GM19351 (cell line): ENCODE data around the gene PRKCB.
"Not testable (repeated sequence)": the region's sequence is repeated elsewhere in the genome, so short reads cannot be mapped to it uniquely, and the experiment has no call there.

ENCODE experiments used
- ATAC-seq: cut with Tn5 transposase; IDR thresholded peaks from one replicate; pipeline ENCODE4 v1.9.1; 2021; ENCODE audit warnings: mild to moderate bottlenecking, moderate library complexity; ENCODE audit not compliant: unreplicated experiment

PRKCB gene

DNA sequence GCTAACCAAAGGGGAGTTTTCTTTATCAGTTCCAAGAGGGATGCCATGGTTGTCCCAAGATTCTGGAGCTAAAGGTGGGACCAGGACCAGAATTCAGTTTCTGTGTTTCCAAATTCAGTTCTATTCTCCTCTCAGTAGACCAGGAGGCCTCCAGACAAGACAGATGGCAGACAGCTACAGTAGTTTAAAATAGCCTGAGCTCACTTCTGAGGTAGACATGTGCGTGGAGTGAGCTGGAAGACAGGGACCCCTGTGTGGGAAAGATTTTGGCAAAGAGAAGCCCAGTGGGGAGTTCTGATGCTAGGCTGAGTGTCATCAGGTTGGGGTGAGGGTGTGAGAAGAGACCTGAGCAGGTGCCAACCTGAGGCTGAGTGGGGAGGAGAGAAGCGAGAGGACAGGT, 95.4 kb downstream of the PRKCB start:
- ATAC-seq = no peak

DNA sequence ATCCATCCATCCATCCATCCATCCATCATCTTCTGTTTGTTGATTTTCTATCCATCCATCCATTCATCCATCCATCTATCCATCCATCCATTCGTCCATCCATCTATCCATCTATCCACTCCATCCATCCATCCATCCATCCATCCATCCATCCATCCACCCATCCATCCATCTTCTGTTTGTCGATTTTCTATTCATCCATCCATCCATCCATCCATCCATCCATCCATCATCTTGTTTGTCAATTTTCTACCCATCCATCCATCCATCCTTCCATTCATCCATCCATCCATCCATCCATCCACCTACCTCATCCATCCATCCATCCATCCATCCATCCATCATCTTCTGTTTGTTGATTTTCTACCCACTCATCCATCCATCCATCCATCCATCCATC, 97.9 kb downstream of the PRKCB start:
- not testable (repeated sequence) for ATAC-seq

DNA sequence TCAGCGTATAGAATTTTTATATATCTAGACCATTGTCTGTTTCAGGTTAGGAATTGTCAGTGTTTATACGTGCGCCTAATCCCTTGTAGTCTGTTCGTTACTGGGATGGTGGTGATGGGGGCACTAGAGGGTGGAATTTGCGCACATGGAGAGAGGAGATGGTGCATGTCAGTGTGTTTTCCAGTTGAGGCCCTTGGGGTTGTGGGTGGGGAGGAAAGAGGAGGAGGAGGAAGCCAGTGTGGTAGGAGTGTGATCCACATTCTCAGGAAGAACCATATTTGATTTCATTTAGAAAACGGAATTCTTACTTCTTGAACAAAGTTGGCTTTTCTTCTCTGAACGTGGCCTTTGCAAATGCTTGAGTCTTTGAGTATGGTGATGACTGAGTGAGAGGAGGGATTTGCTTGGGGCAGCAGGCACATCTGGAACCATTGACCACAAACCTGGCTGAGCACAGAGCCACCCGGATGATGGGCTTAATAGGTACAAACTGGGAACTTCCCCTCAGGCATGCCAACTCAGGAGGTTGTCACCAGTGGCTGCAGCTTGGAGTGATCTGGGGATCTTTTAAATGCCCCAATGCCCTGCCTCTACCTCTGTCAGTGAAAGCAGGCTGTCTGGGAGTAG, 98.9 kb downstream of the PRKCB start:
- ATAC-seq = no peak

DNA sequence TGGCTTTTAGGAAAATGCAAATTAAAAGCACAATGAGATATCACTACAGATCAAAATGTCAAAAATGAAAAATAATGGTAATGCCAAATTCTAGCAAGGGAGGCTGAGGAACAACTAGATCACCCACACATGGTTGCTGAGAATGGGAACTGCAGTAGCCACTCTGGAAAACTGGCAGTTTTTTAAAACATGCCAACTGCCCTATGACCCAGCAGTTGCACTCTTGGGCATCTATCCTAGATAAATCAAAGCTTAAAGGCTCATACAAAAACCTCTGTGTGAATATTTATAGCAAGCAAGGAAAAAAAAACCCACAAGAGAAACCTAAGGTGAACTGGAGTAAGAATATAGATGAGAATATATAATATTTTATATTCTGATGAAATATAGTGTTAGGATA, 104.3 kb downstream of the PRKCB start:
- ATAC-seq = no peak

DNA sequence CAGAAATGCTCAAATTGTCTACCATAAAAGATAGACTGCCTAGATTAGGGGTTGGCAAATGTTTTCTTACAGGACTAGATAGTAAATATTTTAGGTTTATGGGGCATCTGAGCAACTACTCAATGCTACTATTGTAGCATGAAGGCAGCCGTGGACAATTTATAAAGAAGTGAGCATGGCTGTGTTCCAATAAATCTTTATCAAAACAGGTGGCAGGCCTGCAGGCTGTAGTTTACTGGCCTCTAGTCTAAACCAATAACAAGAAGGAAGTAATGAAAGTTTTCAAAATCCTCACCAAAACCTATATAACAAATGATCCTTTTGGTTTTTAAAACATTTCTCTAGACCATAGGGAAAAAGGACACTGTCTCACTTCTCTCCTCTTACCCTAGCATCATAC, 105.2 kb downstream of the PRKCB start:
- no peak for ATAC-seq

DNA sequence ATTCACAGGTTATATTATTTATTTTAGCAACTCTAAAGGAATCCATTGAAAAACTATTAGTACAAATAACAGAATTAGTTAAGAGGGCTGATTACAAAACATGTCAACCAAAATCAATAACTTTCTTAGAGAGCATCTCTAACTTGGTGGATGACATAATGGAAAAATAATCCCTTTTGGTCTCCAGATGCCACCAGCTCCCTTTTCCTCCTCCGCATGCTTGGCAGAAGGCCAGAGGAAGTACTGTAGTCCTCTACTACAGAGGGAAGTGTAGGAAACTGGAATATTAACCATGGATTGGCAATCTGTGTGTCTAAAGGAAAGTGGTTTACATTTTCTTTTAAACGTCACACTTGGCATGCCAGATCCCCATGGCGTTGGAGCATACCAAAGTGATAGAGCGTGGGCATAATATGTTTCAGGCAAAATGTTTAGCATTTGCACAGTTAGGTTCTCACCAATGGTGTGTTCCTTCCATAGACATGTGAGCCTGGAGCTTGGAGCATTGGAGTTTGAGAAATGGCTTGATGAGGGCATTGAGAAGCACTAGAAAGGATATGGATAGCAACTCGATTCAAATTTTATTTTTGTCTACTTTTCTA, 106.3 kb downstream of the PRKCB start:
- ATAC-seq = no peak

DNA sequence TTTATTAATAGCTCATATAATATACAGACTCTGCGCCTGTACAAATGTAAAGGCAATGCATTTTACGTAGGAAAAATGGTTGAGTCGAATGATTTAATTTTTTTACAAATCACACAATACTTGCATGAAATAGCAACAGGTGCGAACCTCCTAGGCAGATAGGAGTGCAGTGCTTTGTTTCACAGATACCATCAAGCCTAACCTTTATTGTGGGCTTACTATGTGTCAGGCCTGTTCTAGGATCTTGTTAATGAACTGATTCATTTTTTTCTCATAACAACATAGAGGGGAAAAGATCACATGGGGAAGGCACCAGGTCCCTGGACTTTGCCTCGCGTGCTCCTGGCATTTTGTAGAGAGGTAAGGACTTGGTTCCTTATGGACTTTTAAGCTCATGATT, 107.8 kb downstream of the PRKCB start:
- ATAC-seq = no peak

DNA sequence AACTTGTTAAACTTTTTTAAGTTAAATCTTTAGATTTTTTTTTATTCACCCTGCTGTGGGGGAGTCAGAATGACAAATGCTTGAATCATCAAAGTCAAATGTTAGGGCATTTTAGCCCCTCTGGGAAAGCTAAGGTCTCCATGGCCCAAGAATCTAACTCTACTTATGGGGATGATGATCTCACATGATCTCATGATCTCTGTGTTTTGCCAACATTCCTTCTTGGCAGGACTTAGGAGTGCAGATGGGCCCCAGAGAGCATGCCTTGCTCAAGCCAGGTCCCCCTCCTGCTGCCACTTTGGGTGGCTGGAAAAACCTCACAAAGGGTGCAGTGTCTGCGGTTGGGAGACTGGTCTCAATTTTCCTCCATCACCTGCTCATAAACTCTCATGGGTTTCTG, 108.6 kb downstream of the PRKCB start:
- ATAC-seq = no peak

DNA sequence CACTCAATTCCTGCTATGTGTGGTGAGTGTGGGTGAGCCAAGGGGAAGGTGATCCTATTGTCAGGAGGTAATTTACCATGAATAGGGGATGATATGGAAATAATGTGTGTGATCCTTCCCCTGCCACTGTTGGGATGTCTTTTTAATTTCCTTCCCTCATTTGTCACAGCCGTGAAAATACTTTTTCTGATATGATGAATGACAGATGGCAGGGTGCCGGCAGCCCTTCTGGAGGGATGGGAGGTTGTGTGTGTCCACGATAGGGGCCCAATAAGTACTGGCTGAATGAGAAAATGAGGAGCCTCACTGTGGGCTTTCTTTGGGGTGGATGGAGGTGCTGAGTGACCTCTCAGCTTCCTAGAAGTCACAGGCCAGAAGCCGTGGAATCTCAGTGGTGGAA, 109.5 kb downstream of the PRKCB start:
- ATAC-seq = no peak

DNA sequence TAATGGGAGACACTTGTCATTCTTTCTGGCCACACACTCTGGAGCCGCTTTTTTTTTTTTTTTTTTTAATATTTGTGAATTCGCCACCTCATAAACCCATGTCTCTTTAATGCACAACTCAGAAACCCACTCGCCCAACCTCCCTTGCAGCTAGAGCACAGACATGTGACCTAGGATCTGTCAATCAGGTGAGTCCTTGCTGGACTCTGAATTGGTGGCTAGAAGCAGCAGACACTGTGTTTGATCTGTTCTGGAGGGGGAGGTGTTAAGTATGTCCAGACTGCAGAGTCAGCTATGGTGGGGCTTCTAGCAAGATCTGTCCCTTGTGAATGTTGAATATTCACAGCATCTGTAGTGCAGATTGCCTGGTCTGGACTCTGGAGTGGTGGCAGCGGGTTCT, 112.1 kb downstream of the PRKCB start:
- ATAC-seq = no peak

DNA sequence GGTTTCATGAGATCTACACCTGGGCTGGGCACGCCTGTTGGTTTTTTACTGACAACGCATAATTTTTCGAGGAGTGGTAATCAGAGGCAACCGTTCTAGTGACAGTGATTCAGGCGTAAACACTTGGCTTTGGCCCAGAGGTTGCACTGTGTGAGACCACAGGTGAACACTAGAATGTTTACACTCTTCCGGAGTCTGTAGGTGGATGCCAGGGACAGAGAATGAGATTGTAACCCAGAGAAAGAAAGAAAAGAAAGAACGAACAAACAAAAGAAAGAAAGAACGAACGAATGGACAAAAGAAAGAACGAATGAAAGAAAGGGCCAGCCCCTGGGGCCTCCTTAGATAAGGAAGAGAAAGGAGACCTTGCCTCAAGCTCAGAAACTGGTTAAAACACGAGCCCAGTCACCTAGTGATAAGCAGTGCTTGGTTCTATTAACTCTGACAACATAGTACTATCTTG, 113.2 kb downstream of the PRKCB start:
- ATAC-seq = peak; percentile 60

DNA sequence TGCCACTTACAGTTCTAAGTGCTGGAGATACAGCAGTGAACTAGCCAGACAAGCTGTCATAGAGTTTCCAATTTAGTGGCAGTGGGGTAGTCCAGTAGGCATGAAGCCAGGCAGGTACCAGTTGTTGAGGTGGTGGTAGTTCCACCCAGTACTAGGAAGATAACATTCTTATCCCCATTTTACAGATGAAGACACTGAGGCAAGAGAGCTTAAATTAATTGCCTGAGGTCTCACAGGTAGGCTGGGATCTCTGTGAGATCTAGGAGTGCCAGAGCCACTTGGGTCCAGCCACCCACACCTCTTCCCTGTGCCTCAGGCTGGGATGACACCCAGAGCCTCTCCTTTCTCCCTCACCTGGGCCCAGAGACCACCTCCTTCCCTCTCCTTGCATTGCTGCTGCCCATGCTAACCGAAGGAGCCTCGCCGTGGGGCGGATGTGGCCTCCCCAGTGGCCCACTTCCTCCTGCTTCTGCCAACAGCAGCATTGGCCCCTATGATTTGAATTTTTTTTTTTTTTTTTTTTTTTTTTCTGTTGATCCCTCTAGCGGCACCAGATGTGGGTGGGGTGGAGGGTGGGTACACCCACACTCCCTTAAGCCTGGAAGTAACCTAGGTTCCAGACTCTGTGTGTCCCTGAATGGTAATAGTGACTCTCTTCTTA, 114.0 kb downstream of the PRKCB start:
- ATAC-seq = peak; percentile 55

DNA sequence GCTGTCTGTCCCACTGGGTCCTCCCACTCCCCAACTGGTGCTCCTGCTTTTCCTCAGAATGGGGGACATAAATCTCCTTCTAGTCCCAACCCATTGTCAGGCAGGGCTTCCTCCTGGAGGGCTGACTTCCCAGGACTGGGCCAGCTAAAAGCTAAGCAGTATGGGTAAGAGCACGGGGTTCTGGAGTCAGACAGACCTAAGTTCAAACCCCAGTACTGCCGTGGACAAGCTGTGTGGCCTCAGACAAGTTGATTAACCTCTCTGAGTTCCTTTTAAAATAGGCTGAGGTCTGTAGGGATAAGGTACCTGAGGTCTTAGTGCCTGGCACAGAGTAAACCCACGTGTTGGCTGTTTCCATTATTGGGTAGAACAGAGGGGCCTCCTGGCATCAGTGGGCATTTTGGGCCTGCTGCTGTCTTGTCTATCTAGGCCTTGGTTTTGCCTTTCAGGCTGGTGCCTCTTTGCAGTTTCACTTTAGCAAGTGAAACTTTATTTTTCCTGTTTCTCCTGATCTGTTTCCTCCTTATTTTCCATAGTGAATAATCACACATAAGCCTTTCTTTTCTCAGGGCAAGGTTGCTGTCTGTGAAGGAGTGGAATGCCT, 114.6 kb downstream of the PRKCB start:
- ATAC-seq = no peak

DNA sequence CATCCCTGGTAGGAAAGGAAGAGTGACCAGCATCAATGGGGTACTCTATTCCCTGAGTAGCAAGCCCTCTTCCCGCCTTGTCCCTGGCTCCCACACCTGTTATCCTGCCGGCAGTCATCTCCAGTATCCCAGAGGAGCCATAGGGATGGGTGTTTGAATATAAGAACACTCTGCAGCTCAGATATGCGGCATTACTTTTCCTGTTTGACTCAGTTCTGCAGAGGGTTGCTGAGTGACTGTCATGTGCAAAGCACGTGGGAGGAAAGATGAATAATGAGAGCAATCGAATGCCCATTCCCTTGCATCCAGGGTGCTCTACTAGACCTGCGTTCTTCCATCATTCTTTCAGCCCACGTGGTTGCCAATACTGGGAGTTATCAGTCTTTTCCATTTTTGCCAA, 115.1 kb downstream of the PRKCB start:
- no peak for ATAC-seq

DNA sequence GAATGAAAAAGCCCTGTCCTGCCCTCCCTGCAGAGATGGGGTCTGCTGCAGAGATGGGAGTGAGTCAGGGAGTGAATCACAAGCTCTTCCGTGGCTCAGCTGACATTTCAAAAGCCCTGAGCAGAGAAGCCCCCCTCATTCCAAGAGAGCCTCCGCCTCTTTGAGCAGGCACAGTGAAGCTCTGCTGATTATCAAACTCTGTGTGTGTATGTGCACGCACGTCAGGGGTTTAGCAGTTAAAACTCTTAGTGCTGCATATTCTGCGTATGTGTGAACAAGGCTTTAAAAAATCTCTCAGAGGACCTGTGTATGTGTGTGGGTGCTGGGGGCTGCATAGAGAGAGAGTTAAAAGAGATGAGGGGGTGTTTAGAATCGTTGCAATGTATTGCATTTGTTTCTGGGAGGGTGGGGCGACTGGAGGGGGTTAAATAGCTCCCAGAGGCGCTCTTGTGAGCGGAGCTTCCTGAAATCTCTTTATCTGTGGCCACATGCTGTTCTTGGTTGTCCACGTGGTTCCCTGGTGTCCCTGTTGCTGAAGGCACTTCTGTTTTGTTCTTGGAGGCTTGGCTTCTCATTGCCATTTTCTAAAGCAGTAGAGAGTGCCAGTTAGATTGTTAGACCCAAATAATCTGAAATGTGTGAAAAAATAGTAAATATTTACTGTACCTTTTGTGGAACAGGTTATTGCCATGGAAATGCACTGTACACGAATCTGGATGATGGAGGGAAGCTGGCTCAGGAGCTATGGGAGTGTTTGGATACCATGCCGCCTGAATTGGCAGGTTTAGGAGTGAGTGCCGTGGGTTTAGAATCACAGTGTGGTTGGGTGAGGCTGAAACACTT, 116.6 kb downstream of the PRKCB start:
- ATAC-seq = no peak

DNA sequence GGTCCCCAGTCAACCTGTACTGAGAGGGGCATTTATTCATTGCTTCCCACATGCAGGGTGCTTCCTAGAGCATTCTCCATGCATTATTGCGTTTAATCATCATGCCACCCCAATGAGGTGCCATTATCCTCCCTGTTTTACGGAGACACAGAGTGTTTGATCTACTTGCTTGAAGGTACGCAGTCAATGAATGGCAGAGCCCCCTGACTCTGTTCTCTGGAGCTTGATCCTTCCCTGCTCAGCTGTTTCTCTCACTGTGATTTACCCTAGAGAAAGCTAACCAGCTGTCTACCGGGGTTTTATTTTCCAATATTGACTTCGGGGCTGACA, 117.2 kb downstream of the PRKCB start:
- ATAC-seq = no peak

DNA sequence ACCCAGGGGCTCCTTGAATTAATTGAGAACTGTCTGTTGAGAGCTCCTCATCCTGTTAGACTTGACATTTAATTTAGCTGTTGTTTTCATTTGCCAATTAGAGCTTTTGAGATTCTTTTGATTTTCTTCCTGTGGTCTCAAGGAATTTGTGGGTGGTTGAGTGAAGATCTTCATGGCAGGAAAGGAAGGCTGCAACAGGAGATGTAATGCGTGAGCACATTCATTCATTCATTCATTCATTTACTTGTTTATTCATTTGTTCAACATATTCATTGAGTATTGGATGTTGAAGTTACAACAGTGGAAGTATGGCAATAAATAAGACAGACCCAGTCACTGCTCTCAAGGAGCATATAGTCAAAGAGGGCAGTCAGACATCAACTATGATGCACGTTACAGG, 117.7 kb downstream of the PRKCB start:
- ATAC-seq = no peak

DNA sequence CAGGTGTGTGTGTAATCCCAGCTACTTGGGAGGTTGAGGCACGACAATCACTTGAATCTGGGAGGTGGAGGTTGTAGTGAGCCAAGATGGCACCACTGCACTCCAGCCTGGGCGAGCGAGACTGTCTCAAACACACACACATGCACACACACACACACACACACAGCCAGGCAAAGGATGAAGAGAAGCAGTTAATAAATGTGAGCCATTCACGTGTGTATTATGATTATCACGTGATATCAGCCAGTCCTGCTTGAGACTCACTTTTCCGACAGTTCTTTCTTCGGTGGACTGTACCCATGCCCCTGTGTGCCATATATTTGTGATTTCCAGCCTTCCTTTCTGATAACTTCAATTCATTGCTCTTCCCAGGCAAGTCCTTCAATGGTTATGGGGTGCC, 119.3 kb downstream of the PRKCB start:
- ATAC-seq = no peak

DNA sequence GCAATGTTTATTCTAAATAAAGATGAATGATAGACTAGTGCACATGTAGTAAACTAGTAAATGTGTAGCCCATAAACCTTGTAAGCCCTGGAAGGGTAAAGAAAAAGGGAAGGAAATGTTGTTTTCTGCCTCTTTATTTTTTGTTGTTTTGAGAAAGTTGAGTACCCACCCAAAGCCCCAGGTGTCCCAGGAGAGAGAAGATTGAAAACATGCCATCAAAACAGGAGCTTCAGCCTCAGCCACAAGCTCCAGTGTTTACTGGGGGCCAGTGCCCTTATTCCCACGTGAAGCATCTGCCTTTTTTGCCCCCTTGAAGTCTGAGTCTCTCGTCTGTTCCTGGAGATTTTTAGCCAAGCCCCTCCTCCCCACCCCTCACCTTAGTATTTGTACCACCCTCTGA, 121.5 kb downstream of the PRKCB start:
- ATAC-seq = no peak

DNA sequence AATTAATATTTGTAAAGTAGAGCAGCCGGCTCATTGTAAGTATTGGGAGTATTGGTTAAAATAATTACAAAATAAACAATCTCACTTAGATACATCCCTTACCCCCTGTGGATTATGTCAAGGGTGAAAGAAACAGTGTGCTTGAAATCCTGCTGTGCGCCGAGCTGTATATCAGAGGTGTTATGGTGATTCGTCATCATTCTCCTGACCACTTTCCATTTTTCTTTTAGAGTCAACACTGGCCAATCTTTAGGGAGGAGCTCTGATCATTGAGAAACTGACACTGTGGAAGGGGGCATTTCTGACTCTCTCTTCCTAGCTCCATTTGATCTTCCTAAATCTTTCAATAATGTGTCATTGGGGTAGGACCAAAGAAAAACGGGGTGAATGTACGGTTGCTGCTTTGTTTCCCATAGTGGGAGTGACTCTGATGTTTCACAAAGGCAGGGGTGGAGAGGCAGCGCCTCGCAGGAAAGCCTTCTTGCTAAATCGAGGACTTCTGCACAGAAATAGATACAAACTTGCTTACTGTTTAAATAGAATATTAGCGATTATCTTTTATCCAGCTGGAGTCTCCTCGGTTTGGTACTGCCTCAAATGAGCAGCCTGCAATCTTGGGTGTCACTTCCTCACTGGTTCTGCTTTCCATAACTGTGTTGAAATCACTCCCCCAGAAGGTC, 123.4 kb downstream of the PRKCB start:
- ATAC-seq = peak; percentile 42

DNA sequence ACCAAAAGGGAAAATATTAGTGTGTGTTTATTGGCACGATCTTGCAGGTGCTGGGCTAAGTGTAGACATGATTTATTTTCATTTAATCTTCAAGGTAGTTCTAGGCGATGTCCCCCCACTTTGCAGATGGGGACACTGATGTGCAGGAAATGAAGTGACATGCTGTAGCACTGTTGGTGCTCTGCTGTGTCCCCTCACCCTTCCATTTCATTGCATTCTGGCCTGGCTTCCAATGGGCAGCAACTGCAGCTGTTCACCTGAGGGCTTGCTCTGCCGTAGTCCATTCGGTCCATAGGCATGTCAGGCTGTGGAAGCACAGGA, 123.9 kb downstream of the PRKCB start:
- ATAC-seq = peak; percentile 13
